ENCODE results near the gene GET3.
"Not testable (repeated sequence)": the region's sequence is repeated elsewhere in the genome, so short reads cannot be mapped to it uniquely, and the experiment has no call there.

GET3 gene

DNA sequence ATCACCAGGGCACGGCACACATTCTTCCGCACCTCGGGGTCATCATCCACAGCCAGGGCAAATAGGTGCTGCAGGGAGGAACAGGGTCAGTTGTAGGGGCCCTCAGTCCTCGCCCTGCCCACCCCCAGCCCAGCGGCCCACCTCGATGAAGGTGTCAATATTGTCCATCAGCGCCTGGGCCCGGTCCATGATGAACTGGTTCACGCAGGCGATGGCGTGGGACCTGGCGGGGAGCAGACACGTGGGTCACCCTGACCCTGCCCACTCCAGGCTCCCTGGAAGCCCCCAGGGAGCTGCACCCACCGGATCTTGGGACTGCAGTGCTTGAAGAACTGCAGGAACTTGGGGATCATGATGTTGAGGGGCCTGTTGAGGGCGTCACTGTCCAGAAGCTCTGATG, 22.2 kb upstream of the GET3 start:
- DNase-seq (ENCODE audit: low read depth in 3 of 3, low spot score in 1 of 3): no peak

DNA sequence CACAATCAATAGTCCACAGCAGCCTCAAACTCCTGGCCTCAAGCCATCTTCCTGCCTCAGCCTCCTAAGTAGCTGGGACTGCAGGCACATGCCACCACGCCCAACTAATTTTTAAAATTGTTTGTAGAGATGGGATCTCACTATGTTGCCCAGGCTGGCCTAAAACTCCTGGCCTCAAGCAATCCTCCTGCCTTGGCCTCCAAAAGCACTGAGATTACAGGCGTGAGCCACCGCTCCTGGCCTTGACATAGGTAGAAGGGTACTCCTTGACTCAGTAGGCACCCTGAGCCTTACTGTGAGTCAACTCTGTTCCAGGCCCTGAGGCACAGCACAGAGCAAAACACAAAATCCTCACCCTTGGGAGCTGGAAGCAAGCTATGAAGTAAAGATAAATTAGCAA, 21.4 kb upstream of the GET3 start:
- no peak for DNase-seq (ENCODE audit: low read depth in 3 of 3, low spot score in 1 of 3)

DNA sequence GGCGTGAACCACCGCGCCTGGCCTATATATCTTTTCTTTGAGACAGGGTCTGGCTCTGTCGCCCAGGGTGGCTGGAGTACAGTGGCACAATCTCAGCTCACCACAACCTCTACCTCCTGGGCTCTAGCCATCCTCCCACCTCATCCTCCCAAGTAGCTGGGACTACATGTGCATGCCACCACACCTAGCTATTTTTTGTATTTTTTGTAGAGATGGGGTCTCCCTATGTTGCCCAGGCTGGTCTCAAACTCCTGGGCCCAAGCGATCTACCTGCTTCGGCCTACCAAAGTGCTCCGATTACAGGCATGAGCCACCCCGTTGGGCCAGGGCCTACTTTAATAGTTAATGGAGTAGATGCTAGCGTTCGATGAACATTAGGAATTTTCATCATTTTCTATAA, 17.0 kb upstream of the GET3 start:
- DNase-seq (ENCODE audit: low read depth in 3 of 3, low spot score in 1 of 3): no peak

DNA sequence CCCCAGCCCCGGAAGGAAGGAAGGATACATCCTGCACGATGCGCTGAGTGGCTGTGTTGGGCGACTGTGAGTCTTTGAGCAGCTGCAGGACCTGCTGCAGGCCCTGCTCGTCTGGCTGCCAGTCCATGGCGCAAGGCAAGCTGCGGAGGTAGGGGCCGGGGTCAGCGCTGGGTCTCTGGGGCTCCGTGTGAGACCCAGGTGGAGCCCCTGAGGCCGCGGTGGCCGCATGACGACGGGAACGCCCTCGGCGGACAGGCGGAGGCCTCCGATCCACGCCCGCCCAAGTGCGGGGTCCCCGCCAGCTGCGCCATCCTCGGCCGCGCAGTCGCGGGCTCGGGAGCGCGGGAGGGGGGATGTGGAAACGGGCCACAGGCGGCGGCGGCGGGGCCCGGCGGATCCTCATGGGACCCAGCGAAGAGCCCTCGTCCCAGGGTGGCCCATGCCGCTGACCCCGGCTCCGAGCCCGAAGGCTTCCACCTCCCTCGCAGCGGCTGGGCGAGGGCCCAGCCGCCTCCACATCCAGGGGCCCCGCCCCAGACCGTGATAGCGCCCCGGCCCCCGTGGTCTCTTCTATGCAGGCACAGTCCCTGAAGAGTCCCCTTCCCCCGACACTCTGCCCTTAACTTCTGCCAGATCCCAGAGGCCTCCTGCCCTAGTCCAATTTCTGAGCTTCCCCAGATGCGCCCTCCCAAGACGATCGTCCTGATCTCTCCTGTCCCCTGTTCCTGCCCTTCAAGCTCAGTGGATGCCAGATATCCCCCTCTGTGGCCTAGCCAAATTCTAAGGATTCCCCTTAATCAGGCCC, 16.2 kb upstream of the GET3 start:
- DNase-seq (ENCODE audit: low read depth in 3 of 3, low spot score in 1 of 3): no peak

DNA sequence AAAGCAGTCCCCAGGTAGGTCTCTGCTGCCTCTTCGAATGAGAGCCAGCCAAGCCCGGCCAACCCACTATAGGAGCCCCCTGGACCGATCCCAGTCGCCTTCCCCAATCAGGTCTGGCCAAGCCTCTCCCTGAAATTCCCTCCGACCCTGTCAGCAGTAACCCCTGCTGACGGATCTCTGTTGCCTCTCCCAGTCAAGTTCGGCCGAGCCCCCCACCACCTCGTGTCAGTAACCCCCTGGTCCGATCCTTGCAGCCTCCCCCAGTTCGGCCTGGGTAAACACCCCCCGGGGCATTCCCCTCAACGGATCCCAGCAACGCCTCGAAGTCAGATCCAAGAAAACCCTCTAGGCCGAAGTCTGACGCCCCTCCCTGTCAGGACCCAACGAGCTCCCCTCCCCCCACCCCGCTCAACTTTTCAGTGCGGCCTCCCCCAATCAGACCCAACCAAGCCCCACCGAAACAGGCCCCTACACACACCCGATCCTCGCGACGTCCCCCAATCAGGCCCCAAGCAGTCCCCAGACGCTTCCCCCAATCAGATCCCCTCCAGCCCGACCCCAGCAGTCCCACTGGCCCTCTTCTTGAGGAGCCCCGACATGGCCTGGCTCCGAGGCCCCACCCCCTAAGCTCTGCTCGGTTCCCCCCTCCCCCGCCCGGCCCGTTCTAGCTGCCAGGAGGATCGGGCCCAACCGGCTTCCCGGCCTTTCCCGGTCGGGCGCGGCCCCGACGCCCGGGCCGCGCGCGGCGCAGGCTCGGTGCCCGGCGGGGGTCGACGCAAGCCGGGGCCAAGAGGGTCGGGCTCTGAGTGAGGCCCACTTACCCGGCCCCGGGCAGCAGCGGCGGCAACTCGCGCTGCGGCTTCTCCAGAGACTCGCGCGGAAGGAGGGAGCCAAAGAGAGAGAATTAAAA, 15.4 kb upstream of the GET3 start:
- DNase-seq (ENCODE audit: low read depth in 3 of 3, low spot score in 1 of 3): peak in 1 of 3 donors; percentile 25

DNA sequence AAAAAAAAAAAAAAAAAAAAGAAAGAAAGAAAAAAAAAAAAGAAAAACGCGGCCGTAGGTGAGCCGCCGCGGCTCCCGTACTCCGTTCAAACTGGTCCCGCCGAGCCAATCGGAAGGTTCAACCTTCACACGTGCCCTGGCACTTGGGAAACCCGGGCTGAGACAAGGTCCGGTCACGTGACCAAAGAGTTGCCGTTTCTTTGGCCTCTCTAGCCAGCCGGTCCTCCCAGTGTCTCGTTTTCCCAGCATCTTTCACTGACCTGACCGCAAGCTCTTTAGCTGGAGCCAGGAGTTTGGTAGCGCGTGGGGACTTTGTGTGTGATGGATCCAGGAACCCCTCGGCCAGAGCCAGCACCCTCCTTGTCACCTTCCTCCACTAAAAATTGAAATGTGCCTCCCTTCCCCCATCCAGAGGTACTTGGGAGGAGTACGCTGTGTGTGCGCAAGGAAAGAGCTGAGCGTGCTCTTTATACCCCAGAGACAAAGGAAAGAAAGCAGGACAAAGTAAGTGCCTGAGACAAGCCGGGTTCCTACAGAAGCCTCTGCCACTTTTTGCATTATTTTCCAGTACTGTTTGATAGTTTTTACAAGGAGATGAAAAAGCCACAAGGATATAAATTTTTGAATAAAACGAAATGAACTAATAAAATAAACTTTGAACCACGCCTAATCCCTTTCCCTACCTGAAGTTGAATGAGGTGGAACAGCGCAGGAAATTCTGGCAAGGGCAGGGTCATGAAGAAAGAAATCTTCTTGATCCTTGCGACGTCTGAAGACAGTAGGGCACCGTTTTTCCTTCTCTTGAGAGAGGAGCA, 14.5 kb upstream of the GET3 start:
- DNase-seq (ENCODE audit: low read depth in 3 of 3, low spot score in 1 of 3): peak; percentile 75 to 89 (median 83)

DNA sequence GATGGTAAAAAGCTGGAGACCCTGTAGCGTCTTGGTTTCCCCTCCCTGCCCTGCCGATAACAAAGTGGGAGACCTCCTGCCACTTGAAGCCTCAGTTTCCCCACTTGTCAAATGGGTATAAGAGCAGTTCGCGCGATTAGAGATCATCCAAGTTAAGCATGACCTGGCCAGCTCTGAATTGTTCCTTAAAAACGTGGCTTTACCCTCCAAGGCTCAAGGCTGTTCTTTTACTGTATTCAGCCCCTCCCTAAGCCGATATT, 14.0 kb upstream of the GET3 start:
- no peak for DNase-seq (ENCODE audit: low read depth in 3 of 3, low spot score in 1 of 3)

DNA sequence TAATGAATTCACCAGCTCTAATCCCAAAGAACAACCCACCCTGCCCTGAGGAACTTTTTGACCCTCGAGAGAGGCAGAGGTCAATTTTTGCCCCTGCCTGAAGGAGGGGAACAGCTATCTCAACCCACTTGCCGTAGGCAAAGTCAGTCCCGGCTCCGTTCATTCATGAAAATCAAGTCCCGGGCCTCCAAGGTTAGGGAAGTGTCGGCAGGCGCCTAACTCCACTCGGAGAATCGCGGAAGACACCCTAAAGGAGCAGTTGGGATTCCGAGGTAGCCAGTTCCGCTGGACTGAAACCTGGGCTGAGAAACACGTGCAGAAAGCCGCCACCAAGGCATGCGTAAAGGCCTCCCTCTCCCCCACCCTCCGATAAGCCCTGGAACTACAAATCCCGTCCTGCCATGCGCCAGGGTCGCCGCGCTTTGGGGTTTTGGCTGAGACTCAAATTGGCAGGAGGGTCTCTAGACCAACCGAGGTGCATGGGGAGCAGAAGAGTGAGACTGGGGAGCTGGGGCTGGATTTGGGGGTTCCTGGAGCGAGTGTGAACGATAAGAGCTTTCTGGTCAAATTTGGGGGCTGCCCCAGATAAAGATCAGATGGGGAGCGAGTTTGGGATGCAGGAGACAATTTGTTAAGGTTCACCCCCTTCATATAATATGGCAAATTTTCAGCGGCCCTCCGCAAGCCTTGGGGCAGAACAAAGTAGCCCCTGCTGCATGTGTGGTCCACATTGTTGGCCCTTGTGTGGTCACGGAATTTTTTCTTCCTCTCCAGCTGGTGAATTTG, 13.5 kb upstream of the GET3 start, which contains the start of gene TNPO2:
Gene TNPO2 (minus strand): TSS at position 292 of the 786 bp plus-strand sequence. CDS start 2,955 bp downstream, outside the sequence.
- DNase-seq (ENCODE audit: low read depth in 3 of 3, low spot score in 1 of 3): peak in 2 of 3 donors; percentile 26 to 56

DNA sequence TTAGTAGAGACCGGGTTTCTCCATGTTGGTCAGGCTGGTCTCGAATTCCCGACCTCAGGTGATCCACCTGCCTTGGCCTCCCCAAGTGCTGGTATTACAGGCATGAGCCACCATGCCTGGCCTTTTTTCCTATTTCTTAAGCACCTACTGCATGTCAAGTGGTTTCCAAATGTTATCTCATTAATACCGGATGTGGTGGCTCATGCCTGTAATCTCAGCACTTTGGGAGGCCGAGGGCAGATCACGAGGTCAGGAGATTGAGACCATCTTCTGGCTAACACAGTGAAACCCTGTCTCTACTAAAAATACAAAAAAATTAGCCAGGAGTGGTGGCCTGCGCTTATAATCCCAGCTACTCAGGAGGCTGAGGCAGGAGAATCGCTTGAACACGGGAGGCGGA, 11.7 kb upstream of the GET3 start:
- not testable (repeated sequence) for DNase-seq (ENCODE audit: low read depth in 3 of 3, low spot score in 1 of 3)

DNA sequence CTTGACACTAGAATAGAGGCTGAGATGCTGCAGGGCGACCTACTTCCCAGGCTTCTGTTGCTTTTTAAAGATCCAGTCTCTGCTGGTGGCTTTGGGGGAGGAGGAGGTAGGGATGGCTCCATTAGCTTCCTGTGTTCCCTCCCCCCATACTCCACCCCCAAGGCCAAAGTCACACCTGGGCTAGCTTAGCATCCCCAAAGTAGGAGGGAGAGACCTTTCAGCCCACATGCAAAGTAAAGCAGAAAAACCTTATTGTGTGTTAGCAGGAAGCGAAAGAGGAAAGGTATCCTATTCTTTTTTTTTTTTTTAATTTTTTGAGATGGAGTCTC, 10.3 kb upstream of the GET3 start:
- no peak for DNase-seq (ENCODE audit: low read depth in 3 of 3, low spot score in 1 of 3)

DNA sequence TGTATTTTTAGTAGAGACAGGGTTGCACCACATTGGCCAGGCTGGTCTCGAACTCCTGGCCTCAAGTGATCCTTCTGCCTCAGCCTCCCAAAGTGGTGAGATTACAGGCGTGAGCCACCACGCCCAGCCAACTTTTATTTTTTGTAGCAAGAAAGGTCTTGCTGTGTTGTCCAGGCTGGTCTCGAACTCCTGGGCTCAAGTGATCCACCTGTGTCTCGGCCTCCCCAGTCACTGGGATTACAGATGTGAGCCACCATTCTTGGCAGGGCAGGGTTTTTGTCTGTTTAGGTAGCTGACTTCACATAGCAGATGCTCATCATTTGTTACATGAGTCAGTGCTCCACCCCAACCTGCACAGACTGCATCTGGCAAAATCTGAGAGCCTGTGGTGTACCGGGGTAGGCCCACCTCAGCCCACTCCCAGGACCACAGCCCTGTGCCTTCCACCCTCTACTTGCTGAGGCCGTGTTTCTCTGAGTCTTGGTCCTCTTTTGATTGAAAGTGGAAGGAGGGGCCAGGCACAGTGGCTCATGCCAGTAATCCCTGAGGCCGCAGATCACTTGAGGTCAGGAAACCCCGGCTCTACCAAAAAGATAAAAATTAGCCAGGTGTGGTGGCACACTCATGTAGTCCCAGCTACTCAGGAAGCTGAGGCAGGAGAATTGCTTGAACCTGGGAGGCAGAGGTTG, 9.4 kb upstream of the GET3 start:
- DNase-seq (ENCODE audit: low read depth in 3 of 3, low spot score in 1 of 3): no peak

DNA sequence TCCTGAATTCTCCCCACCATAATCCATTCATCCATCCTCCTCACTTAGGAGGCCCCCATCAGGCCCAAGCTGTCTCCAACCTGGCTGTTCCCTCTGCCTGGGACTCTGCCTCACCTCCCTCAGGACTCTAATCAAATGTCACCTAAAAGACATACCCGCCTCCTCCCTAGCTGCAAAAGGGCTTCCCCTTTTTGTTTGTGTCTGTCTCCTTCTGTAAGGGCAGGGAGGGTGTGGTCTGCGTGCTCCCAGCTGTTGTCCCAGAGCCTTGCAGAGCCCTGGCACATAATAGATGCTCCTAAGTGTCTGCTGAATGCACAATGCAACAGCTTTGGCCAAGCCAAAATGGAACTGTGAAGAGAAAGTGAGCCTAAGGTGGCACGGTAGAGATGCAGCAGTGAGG, 7.2 kb upstream of the GET3 start:
- DNase-seq (ENCODE audit: low read depth in 3 of 3, low spot score in 1 of 3): no peak

DNA sequence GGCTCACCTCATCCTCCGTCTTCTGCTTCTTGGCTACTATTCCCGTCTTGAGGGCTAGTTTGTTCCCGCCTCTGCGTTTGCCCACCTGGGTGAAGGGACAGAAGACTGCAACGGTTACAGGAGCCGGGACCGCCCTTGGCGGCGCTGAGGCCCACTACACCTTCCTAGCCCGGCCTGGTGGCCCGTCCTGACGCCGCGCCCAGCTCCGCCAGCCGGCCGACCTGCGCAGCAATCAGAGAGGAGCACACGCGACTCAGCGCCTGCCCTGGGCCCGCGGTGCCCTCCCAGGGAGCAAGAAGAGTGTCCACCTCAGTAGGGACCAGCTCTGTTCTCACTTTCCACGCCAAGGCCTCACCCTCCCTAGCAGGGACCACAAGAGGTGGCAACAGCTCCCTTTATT, 6.0 kb upstream of the GET3 start:
- no peak for DNase-seq (ENCODE audit: low read depth in 3 of 3, low spot score in 1 of 3)

DNA sequence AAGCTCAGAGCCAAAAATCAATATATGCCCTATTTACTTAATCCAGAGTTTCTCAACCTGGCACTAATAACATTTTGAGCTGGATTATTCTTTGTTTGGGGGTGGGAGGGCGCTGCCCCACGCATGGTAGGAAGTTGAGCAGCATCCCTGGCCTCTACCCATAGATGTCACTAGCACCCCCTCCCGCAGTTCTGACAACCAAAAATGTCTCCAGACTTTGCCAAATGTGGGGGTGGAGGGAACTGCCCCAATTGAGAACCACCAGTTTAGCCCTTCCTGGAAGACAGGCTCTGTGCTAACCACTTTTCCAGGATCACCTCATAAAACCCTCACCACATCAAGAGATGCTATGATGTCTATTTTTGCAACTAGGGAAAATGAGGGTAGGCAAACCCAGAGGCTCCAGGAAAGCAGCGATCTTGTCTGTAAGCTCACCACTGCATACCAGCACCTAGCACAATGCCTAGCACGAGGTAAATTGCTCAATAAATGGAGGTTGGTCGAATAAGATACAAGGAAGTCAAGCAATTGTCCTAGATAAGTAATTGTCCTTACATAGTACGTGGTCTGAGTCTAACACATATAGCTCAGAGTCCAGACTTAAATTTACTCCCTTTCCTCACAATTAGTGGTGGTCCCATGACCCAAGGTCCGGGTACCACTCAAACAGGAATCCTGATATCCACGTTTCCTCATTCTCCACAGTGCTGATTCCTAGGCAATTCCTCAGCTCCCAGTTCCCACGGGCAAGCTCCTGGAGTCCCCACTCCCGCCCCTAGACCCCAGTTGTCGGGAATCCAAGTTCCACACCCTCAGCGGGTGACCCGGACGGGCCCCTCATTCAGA, 3.7 kb upstream of the GET3 start:
- DNase-seq (ENCODE audit: low read depth in 3 of 3, low spot score in 1 of 3): no peak

DNA sequence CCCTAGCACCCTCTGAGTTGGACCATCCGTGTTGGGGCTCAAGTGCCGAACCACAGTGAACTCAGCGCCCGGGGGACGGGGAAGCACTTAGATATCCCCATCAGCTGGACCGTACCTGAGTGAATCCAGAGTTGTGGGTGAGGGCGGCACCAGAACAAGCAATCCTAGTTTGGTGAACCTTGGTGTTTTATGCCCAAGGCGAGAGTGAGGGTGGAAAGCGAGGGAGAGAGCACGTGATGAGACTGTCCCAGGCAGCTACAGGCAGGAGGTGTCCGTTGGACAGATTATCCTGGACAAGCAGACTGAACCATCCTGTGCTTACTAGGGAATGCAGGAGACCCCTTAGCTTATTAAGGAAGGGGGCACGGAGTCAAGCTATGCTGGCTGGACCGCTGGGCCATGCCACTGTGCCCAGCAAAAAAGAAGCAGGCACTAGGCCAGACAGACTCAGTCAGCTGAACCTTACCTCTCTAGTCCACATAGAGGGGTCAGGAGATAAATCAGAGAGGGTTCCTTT, 596 bp downstream of the GET3 start:
- DNase-seq (ENCODE audit: low read depth in 3 of 3, low spot score in 1 of 3): no peak

DNA sequence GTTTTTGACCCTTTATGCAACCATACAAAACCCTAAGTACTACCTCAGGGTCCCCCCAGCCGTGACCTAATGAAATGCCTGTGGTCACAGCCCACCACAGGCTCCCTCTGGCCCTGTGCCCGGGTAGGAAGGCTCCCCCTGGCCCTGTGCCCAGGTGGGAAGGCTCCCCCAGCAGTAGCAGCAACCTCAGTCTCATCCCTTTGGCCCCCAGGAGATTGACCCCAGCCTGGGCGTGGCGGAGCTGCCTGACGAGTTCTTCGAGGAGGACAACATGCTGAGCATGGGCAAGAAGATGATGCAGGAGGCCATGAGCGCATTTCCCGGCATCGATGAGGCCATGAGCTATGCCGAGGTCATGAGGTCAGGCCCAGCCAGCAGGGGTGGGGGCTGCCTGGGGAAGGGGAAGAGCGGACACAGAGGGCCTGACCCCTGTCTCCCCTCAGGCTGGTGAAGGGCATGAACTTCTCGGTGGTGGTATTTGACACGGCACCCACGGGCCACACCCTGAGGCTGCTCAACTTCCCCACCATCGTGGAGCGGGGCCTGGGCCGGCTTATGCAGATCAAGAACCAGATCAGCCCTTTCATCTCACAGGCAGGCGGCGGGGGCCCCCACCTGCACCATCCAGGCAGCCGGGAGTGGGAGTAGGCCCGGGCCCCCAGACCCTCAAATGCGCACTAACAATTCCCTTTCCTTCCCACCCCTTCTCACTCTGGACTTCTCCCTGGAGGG, 8.0 kb downstream of the GET3 start:
- no peak for DNase-seq (ENCODE audit: low read depth in 3 of 3, low spot score in 1 of 3)

DNA sequence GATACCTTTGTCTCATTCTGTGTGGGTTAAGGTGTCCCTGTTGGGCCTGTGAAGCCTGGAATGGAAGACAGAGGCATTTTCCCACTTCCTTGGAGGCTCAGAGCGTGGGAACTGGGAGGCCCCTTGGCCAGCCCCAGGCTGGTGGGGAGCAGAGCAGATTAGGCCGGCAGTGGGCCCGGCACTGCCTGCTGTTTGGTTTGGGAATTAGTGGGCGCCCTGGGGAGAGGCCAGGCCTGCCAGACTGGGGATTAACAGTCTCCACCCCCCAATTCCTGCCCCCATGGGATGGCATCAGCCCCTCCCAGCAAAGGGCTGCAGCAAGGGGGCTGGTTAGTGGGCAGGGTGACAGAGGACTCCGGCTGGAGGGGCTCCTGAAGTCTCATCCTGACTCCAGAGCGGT, 11.2 kb downstream of the GET3 start:
- no peak for DNase-seq (ENCODE audit: low read depth in 3 of 3, low spot score in 1 of 3)

DNA sequence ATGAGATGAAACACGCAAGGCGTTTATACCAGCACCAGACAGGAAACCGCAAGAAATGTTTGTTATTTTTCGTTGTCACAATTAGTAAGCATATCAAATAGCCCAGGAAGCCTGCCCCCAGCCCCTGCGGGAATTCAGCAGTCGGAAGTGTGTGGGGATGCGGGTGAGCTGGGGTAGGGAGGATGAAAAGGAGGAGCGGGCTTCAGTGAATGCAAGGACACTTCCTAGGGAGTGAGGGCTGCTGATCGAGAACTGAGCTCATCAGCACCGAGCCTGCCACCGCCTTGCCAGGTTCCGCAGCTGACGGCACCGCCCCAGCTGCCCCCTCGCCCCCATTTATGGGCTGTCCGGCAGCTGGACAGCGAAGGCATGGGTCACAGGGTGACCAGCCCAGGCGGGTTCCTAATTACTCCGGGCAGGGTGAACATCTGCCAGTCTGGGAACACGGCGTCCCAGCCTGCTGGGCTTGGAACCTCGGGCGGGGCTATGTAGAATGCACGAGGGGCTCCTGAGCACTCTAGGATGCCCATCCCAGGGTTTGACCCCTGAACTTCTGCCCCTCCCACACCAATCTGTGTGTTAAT, 12.7 kb downstream of the GET3 start:
- no peak for DNase-seq (ENCODE audit: low read depth in 3 of 3, low spot score in 1 of 3)

Data from stimulated activated CD4-positive, alpha-beta T cell treated with anti-CD3 and anti-CD28 coated beads, TNF-alpha, amount 100 ng/mL, for 1 hour (primary cell).